GM20000 (cell line): ENCODE results near the gene IL18.
"Not testable (repeated sequence)": the region's sequence is repeated elsewhere in the genome, so short reads cannot be mapped to it uniquely, and the experiment has no call there.

Source experiments
- DNase-seq: peaks from one replicate; pipeline ENCODE4 v3.0.0; 2012; ENCODE audit warnings: low spot score
- CTCF ChIP-seq: IDR thresholded peaks from 2 replicates; pipeline ENCODE4 v1.5.1; 2012; ENCODE audit warnings: mild to moderate bottlenecking, control low read depth; ENCODE audit errors: extremely low read depth, missing control alignments

The IL18 gene

GRCh38 chr11:112163875-112164685 is at the start of gene IL18:
IL18 (minus strand) TSS chr11:112164094; CDS start chr11:112155053, 9,041 bp downstream.
- DNase-seq: no peak
- no peak for TF ChIP-seq CTCF

- TF ChIP-seq CTCF: no peak
- DNase-seq: no peak
Measured at GRCh38 chr11:112212710-112213109, 48.8 kb upstream of the IL18 start.

- DNase-seq: no peak
- TF ChIP-seq CTCF: no peak
Measured at GRCh38 chr11:112212290-112212689, 48.4 kb upstream of the IL18 start.

GRCh38 chr11:112211536-112211935 is 47.6 kb upstream of the IL18 start:
- no peak for DNase-seq
- no peak for TF ChIP-seq CTCF

GRCh38 chr11:112210890-112211289 is 47.0 kb upstream of the IL18 start:
- no peak for DNase-seq
- no peak for TF ChIP-seq CTCF

- TF ChIP-seq CTCF: no peak
- DNase-seq: no peak
Measured at GRCh38 chr11:112206071-112206470, 42.2 kb upstream of the IL18 start.

GRCh38 chr11:112200252-112200651 is 36.4 kb upstream of the IL18 start:
- no peak for DNase-seq

GRCh38 chr11:112199101-112199500 is 35.2 kb upstream of the IL18 start:
- DNase-seq: not testable (repeated sequence)

More at GRCh38 chr11:112200252-112200651, 36.4 kb upstream of the IL18 start:
- TF ChIP-seq CTCF: no peak
